Cardiac fibroblast (primary cell): ENCODE measurements around the gene COPZ1.

Experiments used
- DNase-seq, 2 donors: peaks; one replicate each; pipeline versions ENCODE4 v3.0.0 to v3.0.0-alpha.2; 2010; ENCODE audit warnings: low read depth in 2 of 2
- H3K4me3 ChIP-seq, 2 donors: replicated peaks in 1 of 2; 1 replicate in 1 of 2; 2 replicates in 1 of 2; pipeline ENCODE4 v1.5.1; 2011; ENCODE audit warnings: low read depth in 2 of 2, low read length in 2 of 2, mild to moderate bottlenecking in 2 of 2, moderate library complexity in 1 of 2
- CTCF ChIP-seq: IDR thresholded peaks from one replicate; pipeline ENCODE4 v1.5.1; 2011; ENCODE audit warnings: low read depth, mild to moderate bottlenecking, low read length, inconsistent platforms

COPZ1 gene

GRCh38 chr12:54373649-54374561 lies 49.0 kb downstream of the COPZ1 start:
- no peak for TF ChIP-seq CTCF
- DNase-seq = peak in 1 of 2 donors; percentile 12
- H3K4me3 ChIP-seq = no peak overlapping the region

DNA sequence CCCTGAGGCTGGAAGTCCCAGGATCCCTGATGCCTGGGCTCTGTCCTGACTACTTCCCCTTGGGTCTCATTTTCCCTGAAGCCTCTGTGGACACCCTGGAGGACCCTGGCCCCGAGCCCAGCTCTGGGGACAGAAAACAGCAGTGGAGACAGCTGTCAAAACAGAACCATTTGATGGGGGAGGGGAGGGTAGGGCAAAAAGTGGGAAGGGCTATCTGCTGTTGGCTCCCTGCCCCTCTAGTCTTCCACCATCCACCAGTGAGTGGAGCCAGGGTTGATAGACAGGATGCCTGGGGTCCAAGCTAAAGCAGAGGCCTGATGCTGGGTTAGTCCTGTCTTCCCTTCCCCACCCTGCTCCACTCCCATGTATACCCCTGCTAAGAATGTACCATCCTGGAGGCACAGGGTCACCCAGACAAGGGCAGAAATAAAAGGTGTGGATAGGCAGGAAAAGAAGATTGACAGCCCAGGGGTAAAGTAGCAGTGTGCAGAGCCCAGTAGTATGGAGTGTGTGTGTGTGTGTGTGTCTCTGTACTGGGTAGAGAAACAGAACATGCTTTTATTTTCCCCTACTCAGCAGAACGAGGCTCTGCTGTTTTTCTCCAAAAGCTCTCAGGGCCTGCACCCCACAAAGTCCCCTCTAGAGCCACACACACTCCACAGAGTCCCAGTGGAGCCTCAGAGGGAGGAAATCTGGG lies 49.8 kb downstream of the COPZ1 start:
- no peak for DNase-seq
- TF ChIP-seq CTCF = no peak
- no peak overlapping the region for H3K4me3 ChIP-seq

DNA sequence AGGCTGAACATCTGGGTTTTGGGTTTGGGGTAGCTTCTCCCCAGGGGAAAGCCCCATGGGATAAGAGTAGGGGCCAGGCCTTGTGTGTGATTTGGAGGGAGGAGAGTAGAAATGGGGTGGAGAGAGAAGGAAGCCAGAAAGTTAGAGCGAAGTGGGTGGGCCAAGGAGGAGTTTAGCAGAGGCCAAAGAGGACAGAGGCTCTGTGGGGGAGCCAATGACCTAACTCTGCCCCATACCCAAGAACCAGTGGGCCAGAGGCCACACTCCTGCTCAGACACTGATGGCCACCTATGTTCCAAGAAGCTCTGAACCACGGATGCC lies 50.3 kb downstream of the COPZ1 start:
- TF ChIP-seq CTCF = no peak
- H3K4me3 ChIP-seq = no peak overlapping the region
- no peak for DNase-seq

DNA sequence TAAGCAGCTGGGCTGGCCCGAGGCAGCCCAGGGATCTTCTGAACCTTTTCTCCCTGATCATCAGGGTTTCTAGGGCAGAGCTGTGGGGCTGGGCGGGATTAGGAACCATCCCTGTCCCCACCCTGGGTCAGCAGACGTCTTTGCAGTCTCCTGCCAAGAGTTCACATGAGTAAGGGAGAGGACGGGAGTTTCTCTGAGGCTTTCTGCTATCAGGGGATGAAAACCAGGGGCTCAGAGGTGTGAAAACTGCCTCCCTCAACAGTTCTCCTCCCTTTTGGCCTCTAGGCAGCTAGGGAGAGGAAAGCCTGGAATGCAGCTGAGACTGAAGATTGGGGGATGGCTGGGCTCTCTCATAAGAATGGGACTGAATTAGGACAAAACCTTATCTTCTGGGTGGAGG lies 51.7 kb downstream of the COPZ1 start:
- DNase-seq = peak in 1 of 2 donors; percentile 64

GRCh38 chr12:54377007-54377406 lies 52.1 kb downstream of the COPZ1 start:
- no peak for TF ChIP-seq CTCF
- H3K4me3 ChIP-seq = no peak overlapping the region
- DNase-seq = no peak

More for the DNA sequence above, 51.7 kb downstream of the COPZ1 start:
- H3K4me3 ChIP-seq = no peak overlapping the region
- no peak for TF ChIP-seq CTCF

- TF ChIP-seq CTCF = no peak
- H3K4me3 ChIP-seq = no peak overlapping the region
- DNase-seq = no peak
These were observed 53.0 kb downstream of the COPZ1 start for GRCh38 chr12:54377797-54378515.
